ENCODE results near the gene GP5.

The GP5 gene

DNA sequence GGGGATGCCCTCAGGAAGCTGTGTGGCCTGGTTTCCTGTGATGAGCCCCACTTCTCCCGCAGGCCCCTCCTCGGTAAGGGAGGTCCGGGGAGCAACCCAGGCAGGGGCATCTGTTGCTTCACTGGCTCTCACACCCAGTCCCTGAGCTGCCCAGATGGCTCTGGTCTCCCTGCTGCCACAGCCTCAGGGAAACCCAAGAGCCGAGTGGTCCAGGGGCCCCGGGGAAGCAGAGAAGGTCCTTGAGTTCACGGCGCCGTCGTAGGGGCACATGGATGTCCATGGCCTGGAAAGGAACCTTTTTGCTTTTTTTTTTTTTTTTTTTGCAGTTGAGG, 16.2 kb downstream of the GP5 start:
- TF ChIP-seq, protein P1, sequence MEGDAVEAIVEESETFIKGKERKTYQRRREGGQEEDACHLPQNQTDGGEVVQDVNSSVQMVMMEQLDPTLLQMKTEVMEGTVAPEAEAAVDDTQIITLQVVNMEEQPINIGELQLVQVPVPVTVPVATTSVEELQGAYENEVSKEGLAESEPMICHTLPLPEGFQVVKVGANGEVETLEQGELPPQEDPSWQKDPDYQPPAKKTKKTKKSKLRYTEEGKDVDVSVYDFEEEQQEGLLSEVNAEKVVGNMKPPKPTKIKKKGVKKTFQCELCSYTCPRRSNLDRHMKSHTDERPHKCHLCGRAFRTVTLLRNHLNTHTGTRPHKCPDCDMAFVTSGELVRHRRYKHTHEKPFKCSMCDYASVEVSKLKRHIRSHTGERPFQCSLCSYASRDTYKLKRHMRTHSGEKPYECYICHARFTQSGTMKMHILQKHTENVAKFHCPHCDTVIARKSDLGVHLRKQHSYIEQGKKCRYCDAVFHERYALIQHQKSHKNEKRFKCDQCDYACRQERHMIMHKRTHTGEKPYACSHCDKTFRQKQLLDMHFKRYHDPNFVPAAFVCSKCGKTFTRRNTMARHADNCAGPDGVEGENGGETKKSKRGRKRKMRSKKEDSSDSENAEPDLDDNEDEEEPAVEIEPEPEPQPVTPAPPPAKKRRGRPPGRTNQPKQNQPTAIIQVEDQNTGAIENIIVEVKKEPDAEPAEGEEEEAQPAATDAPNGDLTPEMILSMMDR (IDR thresholded peaks at IDR 0.05): no peak

GRCh38 chr3:194382196-194382891, 16.7 kb downstream of the GP5 start:
- TF ChIP-seq, protein P1 (IDR thresholded peaks at IDR 0.05): no peak

DNA sequence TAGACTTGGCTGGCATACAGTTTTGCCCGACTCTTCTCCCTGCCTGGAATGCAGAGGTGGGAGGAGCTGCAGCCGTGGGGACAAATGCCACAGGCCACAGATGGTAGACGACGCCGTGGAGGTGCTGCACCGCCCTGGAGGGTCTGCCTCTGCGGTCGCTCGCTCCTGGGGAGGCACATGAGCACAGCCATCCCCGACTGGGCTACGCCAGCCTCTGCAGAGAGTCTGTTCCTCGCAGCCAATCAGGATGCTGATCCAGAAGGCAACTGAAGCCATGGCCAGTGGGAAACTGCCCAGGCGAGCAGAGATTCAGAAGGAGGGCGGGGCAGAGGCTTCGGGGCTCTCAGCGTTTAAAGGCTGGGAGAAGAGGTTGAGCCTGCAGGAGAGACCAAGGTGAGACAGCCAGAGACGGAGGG, 17.6 kb downstream of the GP5 start:
- TF ChIP-seq, protein P1 (IDR thresholded peaks at IDR 0.05): no peak

- TF ChIP-seq, protein P1 (IDR thresholded peaks at IDR 0.05): no peak
These were observed 18.7 kb downstream of the GP5 start for GRCh38 chr3:194380326-194380725.

DNA sequence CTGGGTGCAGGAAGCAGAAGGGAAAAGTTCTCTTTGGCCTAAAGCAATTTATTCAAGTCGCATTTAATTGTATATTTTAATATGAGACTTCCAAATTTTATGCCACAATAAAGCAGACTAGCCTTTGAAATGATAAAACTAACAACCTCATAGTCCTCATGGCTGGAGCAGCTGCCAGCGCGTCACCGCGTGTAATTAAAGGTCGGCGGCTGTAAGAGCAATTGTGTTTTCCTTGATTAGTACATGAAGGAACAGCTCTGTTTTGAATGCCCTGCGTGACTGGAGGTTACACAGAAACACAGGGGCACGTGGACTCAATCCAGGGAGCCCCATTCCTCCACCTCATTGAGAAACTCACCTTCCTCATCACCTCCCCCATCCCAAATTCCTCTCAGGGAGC, 19.4 kb downstream of the GP5 start:
- TF ChIP-seq, protein P1 (IDR thresholded peaks at IDR 0.05): no peak

DNA sequence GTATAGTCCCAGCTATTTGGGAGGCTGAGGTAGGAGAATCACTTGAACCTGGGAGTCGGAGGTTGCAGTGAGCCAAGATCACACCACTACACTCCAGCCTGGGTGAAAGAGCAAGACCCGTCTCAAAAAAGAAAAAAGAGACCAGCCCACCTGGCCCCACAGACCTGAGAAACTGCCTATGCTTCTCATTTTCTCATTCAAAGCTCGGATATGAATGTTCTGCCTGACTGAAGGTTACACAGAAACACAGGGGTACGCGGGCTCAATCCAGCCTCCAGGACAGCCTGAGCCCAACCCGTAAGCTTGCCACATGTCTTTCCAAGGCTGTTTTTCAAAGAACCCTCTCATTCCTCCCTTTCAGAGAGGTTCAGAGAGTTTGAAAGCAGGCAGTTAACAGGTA, 19.8 kb downstream of the GP5 start:
- TF ChIP-seq, protein P1 (IDR thresholded peaks at IDR 0.05): no peak

DNA sequence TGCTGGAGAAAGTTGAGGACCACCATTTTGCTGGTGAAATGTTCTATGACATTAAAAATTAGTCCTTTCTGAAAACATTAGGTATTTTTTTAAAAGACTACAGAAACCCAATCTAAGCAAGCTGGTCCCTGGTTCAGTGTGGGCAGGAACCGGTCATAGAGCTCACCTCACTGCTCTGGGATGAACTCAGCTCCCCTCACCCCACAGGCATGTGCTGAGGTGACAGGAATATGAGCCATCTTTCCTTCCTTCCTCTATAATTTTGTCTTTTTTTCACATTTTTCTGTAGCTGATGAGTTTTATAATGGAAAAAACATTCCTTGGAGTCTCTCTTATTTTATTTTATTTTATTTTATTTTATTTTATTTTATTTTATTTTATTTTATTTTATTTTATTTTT, 21.4 kb downstream of the GP5 start:
- TF ChIP-seq, protein P1 (IDR thresholded peaks at IDR 0.05): no peak

DNA sequence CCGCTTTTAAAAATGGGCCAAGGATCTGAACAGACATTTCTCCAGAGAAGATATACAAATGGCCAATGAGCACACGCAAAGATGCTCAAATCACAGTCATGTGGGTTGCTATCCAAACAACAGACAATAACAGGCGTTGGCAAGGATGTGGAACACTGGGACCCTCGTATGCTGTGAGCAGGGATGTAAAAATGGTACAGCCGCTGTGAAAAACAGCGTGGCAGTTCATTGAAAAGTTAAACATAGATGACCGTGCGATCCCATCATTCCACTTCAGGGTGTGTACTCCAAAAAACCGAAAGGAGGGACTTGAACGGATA, 22.9 kb downstream of the GP5 start:
- TF ChIP-seq, protein P1 (IDR thresholded peaks at IDR 0.05): no peak
